PC-3 (cell line): ENCODE data around the gene CYTIP. TPM values are rescaled to one million over a fixed set of nuclear protein-coding genes. Genes with fewer than 3 reads are reported as not detected.

Experiments
- ATAC-seq: fragments of 200-7000 bp; cut with Tn5 transposase; 2 replicates; pipeline ENCODE4 v1.9.1; 2020; ENCODE audit warnings: mild to moderate bottlenecking, moderate library complexity
- BruUV-seq: library from RNA; stranded (reverse); fragments of 400-500 nt; replicated peaks from 2 replicates; lab custom pipeline; 2021; lab: Mats Ljungman, UMichigan
- CTCF ChIA-PET: fragments of 300-600 bp; sonication (Branson Sonifier 250); formaldehyde crosslinking; loops from one replicate; lab custom pipeline; 2022; ENCODE audit warnings: antibody characterized with exemption; lab: Charles Lee
- POLR2A ChIA-PET: fragments of 300-600 bp; sonication (Branson Sonifier 250); formaldehyde crosslinking; loops from one replicate; lab custom pipeline; 2022; ENCODE audit warnings: antibody characterized with exemption; ENCODE audit not compliant: unreplicated experiment; lab: Charles Lee
- DNase-seq: peaks from one replicate; pipeline ENCODE4 v3.0.0-alpha.2; 2015
- H2AFZ ChIP-seq: fragments of 300-600 bp; sonication (generic); 2 replicates; pipeline ENCODE4 v1.6.0; 2016; ENCODE audit warnings: antibody characterized with exemption, low read length
- H3F3A ChIP-seq: fragments of 300-600 bp; sonication (generic); one replicate; pipeline ENCODE4 v1.6.0; 2017; ENCODE audit warnings: antibody characterized with exemption, low read length, control low read depth, mild to moderate bottlenecking; ENCODE audit not compliant: unreplicated experiment
- H3K27ac ChIP-seq: fragments of 300-600 bp; sonication (generic); 2 replicates; pipeline ENCODE4 v1.5.1; 2016; ENCODE audit warnings: mild to moderate bottlenecking, low read length
- H3K27me3 ChIP-seq: fragments of 300-600 bp; sonication (generic); 2 replicates; pipeline ENCODE4 v1.6.1; 2016; ENCODE audit warnings: low read length, mixed read lengths
- H3K36me3 ChIP-seq: fragments of 300-600 bp; sonication (generic); 2 replicates; pipeline ENCODE4 v1.6.1; 2016; ENCODE audit warnings: low read depth, mixed run types, low read length, mixed read lengths
- H3K4me1 ChIP-seq: fragments of 300-600 bp; sonication (generic); 2 replicates; pipeline ENCODE4 v1.5.1; 2016; ENCODE audit warnings: low read length; ENCODE audit not compliant: insufficient read depth
- H3K4me2 ChIP-seq: fragments of 300-600 bp; sonication (generic); 2 replicates; pipeline ENCODE4 v1.6.0; 2016; ENCODE audit warnings: low read length
- H3K4me3 ChIP-seq: fragments of 300-600 bp; sonication (generic); 2 replicates; pipeline ENCODE4 v1.5.1; 2016; ENCODE audit warnings: mild to moderate bottlenecking, low read length, mixed read lengths
- H3K79me2 ChIP-seq: fragments of 300-600 bp; sonication (generic); 2 replicates; pipeline ENCODE4 v1.6.1; 2017; ENCODE audit warnings: low read length, mixed read lengths
- H3K9ac ChIP-seq: fragments of 300-600 bp; sonication (generic); 2 replicates; pipeline ENCODE4 v1.6.0; 2016; ENCODE audit warnings: mild to moderate bottlenecking, low read length
- H3K9me2 ChIP-seq: fragments of 300-600 bp; sonication (generic); replicated peaks from 2 replicates; pipeline ENCODE4 v1.6.1; 2016; ENCODE audit warnings: mixed run types, low read length, mixed read lengths
- H3K9me3 ChIP-seq: fragments of 300-600 bp; sonication (generic); 2 replicates; pipeline ENCODE4 v1.6.1; 2016; ENCODE audit warnings: low read length, mixed read lengths
- H4K20me1 ChIP-seq: fragments of 300-600 bp; sonication (generic); 2 replicates; pipeline ENCODE4 v1.6.1; 2016; ENCODE audit warnings: low read length, mixed read lengths
- EZH2 ChIP-seq: fragments of 300-600 bp; sonication (generic); IDR thresholded peaks from one replicate; pipeline ENCODE4 v1.6.1; 2017; ENCODE audit warnings: antibody characterized with exemption, mild to moderate bottlenecking, low read length; ENCODE audit not compliant: unreplicated experiment
- EZH2phosphoT487 ChIP-seq: fragments of 300-600 bp; sonication (generic); IDR thresholded peaks from 2 replicates; pipeline ENCODE4 v1.6.1; 2018; ENCODE audit warnings: mild to moderate bottlenecking, antibody characterized with exemption, low read length, borderline replicate concordance
- intact Hi-C: fragments of 100-400 bp; cut with micrococcal nuclease; formaldehyde crosslinking; loops from 2 replicates; pipeline ENCODE4 v1.9.0; 2023
- total RNA-seq: library from RNA; depleted of rRNA; stranded (reverse); fragments of >200 nt; gene quantifications from 2 replicates; pipeline ENCODE4 v1.2.3, GENCODE V29; 2014
- TF ChIP-seq, protein P1 (sequence below): fragments of 300-600 bp; sonication (generic); conservative IDR thresholded peaks from 2 replicates; pipeline ENCODE4 v1.5.1; 2017; ENCODE audit warnings: antibody characterized with exemption, low read depth, mild to moderate bottlenecking, low read length

The CYTIP gene
- total RNA-seq, 1 experiment from 2014 or later: 0.26 TPM

DNA sequence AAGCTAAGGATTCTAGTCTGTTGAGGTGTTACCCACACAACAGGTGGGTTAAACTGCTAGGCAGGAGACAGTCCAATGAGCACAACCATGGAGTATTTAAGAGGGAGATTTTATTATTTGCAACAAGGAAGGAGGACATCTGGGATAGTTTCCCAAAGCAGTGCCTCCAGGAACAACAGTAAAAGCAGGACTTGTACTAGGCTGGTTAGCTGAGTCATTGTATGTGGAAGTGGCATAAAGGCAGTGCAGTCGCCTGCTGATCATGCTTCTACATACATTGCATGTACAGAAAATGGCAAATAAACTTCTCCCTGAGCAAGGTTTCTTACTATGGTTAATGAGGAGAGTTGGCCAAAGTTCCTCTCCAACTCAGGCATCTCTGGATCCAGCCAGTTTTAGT is 46.1 kb upstream of the CYTIP start:
- Histone ChIP-seq H3K36me3 (no peaks in the 10 kb centered on the region), H3K9me3 (no peaks in the 10 kb centered on the region), H3K9ac (no peak overlapping the region), H3K4me3 (no peak overlapping the region), H2AFZ (no peak overlapping the region), H3K4me1 (peaks cover 19% of the 10 kb centered on the region), H3K4me2 (no peak overlapping the region), H4K20me1 (no peaks in the 10 kb centered on the region), H3K27ac (no peak overlapping the region), H3K79me2 (no peaks in the 10 kb centered on the region), H3K27me3 (no peaks in the 10 kb centered on the region), H3F3A (no peaks in the 10 kb centered on the region), H3K9me2 (no peaks in the 10 kb centered on the region)
- ATAC-seq (no peak), DNase-seq (no peak)
- BruUV-seq: no TSS peak
- ChIA-PET CTCF (interaction anchor here (0.6 kb wide), 1 partner anchor 187 kb away, joined by 4 read pairs; no protein-coding TSS in a partner anchor), POLR2A (no interaction called here)
- TF ChIP-seq EZH2 (no peak), EZH2phosphoT487 (no peak)
- TF ChIP-seq, protein P1, sequence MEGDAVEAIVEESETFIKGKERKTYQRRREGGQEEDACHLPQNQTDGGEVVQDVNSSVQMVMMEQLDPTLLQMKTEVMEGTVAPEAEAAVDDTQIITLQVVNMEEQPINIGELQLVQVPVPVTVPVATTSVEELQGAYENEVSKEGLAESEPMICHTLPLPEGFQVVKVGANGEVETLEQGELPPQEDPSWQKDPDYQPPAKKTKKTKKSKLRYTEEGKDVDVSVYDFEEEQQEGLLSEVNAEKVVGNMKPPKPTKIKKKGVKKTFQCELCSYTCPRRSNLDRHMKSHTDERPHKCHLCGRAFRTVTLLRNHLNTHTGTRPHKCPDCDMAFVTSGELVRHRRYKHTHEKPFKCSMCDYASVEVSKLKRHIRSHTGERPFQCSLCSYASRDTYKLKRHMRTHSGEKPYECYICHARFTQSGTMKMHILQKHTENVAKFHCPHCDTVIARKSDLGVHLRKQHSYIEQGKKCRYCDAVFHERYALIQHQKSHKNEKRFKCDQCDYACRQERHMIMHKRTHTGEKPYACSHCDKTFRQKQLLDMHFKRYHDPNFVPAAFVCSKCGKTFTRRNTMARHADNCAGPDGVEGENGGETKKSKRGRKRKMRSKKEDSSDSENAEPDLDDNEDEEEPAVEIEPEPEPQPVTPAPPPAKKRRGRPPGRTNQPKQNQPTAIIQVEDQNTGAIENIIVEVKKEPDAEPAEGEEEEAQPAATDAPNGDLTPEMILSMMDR: no peak
- intact Hi-C loops: loop anchor here (5.0 to 10.0 kb wide), 3 partner anchors 163 to 285 kb away; partner anchors contain the start of gene ERMN

DNA sequence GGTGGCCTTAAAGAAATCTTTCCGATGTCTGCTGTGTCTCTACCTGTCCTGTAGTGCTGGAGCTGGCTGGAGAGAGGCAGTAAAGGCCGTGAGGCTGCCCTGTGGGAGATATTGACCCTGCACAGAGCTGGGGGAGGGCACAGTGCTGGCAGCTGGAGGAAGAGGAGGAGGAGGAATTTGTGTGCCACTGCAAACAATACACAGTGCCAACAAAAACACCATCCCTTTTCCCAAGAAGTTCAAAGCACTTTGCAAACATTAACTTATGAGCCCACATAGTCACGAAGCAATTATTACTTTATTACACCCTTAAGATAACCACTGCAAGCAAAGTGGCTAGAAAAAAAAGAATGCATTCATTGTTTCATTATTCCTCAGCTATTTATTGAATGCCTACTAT is 45.0 kb upstream of the CYTIP start:
- no peak overlapping the region for H3K4me2 ChIP-seq
- BruUV-seq: no TSS peak
- H3K27me3 ChIP-seq: no peaks in the 10 kb centered on the region
- no peaks in the 10 kb centered on the region for H3K9me3 ChIP-seq
- DNase-seq (peak; percentile 29), ATAC-seq (peak; percentile 63)
- H3K4me1 ChIP-seq: peaks cover 19% of the 10 kb centered on the region
- H3K4me3 ChIP-seq: no peak overlapping the region
- no peaks in the 10 kb centered on the region for H4K20me1 ChIP-seq
- no peak for TF ChIP-seq EZH2
- ChIA-PET POLR2A (no interaction called here), CTCF (no interaction called here)
- H3K27ac ChIP-seq: no peak overlapping the region
- no peaks in the 10 kb centered on the region for H3K9me2 ChIP-seq
- no peak overlapping the region for H2AFZ ChIP-seq
- H3K36me3 ChIP-seq: no peaks in the 10 kb centered on the region
- H3F3A ChIP-seq: no peaks in the 10 kb centered on the region
- H3K9ac ChIP-seq: no peak overlapping the region
- H3K79me2 ChIP-seq: no peaks in the 10 kb centered on the region
- intact Hi-C loops: loop anchor here (5.0 kb wide), 2 partner anchors 162 to 187 kb away; partner anchors contain the start of gene ERMN

DNA sequence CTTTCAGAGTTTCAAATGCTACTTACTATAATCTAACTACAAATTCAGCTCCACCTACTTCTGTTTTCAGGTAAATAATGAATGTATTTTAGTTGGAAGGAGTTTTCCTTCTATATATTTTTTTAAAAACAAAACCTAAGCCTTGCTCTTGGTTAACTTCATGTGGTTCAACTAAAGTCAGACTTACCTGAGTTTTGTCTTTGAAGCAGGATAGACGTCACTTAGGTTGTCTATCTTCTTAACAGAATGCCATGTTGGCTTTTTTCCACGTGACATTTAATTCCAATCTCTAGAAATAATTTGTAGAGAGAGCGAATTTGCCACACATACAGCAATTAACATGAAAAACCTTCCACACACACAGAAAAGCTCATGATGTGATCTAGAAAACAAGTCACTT is 43.9 kb upstream of the CYTIP start:
- H3K79me2 ChIP-seq: no peaks in the 10 kb centered on the region
- ATAC-seq (no peak), DNase-seq (no peak)
- H3K9me2 ChIP-seq: no peaks in the 10 kb centered on the region
- no peak overlapping the region for H3K27ac ChIP-seq
- H3K9me3 ChIP-seq: no peaks in the 10 kb centered on the region
- H3K9ac ChIP-seq: no peak overlapping the region
- intact Hi-C loops: loop anchor here (5.0 kb wide), 2 partner anchors 160 to 185 kb away; partner anchors contain the start of gene ERMN
- no peak overlapping the region for H3K4me2 ChIP-seq
- H3K36me3 ChIP-seq: no peaks in the 10 kb centered on the region
- ChIA-PET CTCF (no interaction called here), POLR2A (no interaction called here)
- BruUV-seq: no TSS peak
- H3K4me3 ChIP-seq: no peak overlapping the region
- no peak for TF ChIP-seq EZH2
- TF ChIP-seq, protein P1: no peak
- no peak for TF ChIP-seq EZH2phosphoT487
- H2AFZ ChIP-seq: no peak overlapping the region
- H3K4me1 ChIP-seq: peaks cover 19% of the 10 kb centered on the region
- H3K27me3 ChIP-seq: no peaks in the 10 kb centered on the region
- no peaks in the 10 kb centered on the region for H4K20me1 ChIP-seq
- H3F3A ChIP-seq: no peaks in the 10 kb centered on the region
